HEK293 (cell line): ENCODE measurements around the gene ZNF154.

ENCODE experiments used
- CTCF ChIA-PET: fragments of 350-600 bp; formaldehyde crosslinking; extraction: SDS; loops from one replicate; lab custom pipeline; 2021; ENCODE audit warnings: antibody characterized with exemption; lab: Yijun Ruan, JAX
- POLR2A ChIA-PET: fragments of 300-600 bp; formaldehyde crosslinking; extraction: SDS; loops from one replicate; lab custom pipeline; 2020; ENCODE audit warnings: antibody characterized with exemption, inconsistent platforms; lab: Yijun Ruan, JAX
- H3K27ac ChIP-seq: fragments of 200-500 bp; sonication (Bioruptor generic); 2 replicates; pipeline ENCODE4 v1.5.1; 2014; ENCODE audit warnings: low read depth, low read length, control low read depth, inconsistent platforms; ENCODE audit errors: extremely low read depth
- H3K36me3 ChIP-seq, 2 experiments: fragments of 200-500 bp in 1 of 2; sonication (Bioruptor generic) in 1 of 2; 1 replicate in 1 of 2; 2 replicates in 1 of 2; pipeline ENCODE4 v1.5.1; 2014 to 2017; ENCODE audit warnings: inconsistent platforms in 2 of 2, low read length in 2 of 2; ENCODE audit not compliant: control insufficient read depth in 2 of 2, insufficient read depth in 1 of 2
- H3K4me1 ChIP-seq: fragments of 200-500 bp; sonication (Bioruptor generic); 2 replicates; pipeline ENCODE4 v1.5.1; 2014; ENCODE audit warnings: mild to moderate bottlenecking, low read length, inconsistent platforms; ENCODE audit not compliant: control insufficient read depth, insufficient read depth
- H3K4me3 ChIP-seq: 2 replicates; pipeline ENCODE4 v1.5.1; 2011; ENCODE audit warnings: low read depth, mild to moderate bottlenecking, control low read depth, low read length, moderate library complexity
- H3K9me3 ChIP-seq: fragments of 200-500 bp; sonication (Bioruptor generic); 2 replicates; pipeline ENCODE4 v1.5.1; 2014; ENCODE audit warnings: low read depth, low read length, inconsistent platforms; ENCODE audit not compliant: control insufficient read depth, insufficient read depth
- ATF2 ChIP-seq: fragments of 450-650 bp; formaldehyde crosslinking; IDR thresholded peaks from 2 replicates; pipeline ENCODE4 v1.5.1; 2016; ENCODE audit warnings: missing biosample characterization, missing genetic modification characterization, low read depth
- EGR2 ChIP-seq: fragments of 450-650 bp; formaldehyde crosslinking; IDR thresholded peaks from 2 replicates; pipeline ENCODE4 v1.5.1; 2016; ENCODE audit warnings: low read depth, missing biosample characterization, missing genetic modification characterization
- FEZF1 ChIP-seq: fragments of 450-650 bp; formaldehyde crosslinking; IDR thresholded peaks from 2 replicates; pipeline ENCODE4 v1.5.1; 2016; ENCODE audit warnings: missing biosample characterization, missing genetic modification characterization
- MZF1 ChIP-seq: fragments of 450-650 bp; formaldehyde crosslinking; IDR thresholded peaks from 2 replicates; pipeline ENCODE4 v1.5.1; 2017; ENCODE audit warnings: missing biosample characterization, missing genetic modification characterization, borderline replicate concordance
- OVOL3 ChIP-seq: fragments of 450-650 bp; formaldehyde crosslinking; IDR thresholded peaks from 2 replicates; pipeline ENCODE4 v1.5.1; 2016; ENCODE audit warnings: missing biosample characterization, missing genetic modification characterization
- REST ChIP-seq: fragments of 450-650 bp; formaldehyde crosslinking; IDR thresholded peaks from 2 replicates; pipeline ENCODE4 v1.5.1; 2016; ENCODE audit warnings: missing biosample characterization, missing genetic modification characterization
- ZNF2 ChIP-seq: fragments of 450-650 bp; formaldehyde crosslinking; IDR thresholded peaks from 2 replicates; pipeline ENCODE4 v1.5.1; 2016; ENCODE audit warnings: missing biosample characterization, missing genetic modification characterization
- ZNF214 ChIP-seq: fragments of 450-650 bp; formaldehyde crosslinking; IDR thresholded peaks from 2 replicates; pipeline ENCODE4 v1.5.1; 2017; ENCODE audit warnings: missing biosample characterization, mild to moderate bottlenecking, missing genetic modification characterization, borderline replicate concordance
- ZNF239 ChIP-seq: fragments of 450-650 bp; formaldehyde crosslinking; IDR thresholded peaks from 2 replicates; pipeline ENCODE4 v1.5.1; 2016; ENCODE audit warnings: missing biosample characterization, missing genetic modification characterization
- ZNF335 ChIP-seq: fragments of 450-650 bp; formaldehyde crosslinking; conservative IDR thresholded peaks from 2 replicates; pipeline ENCODE4 v1.5.1; 2016; ENCODE audit warnings: missing biosample characterization, missing genetic modification characterization
- ZNF37A ChIP-seq: fragments of 450-650 bp; IDR thresholded peaks from 2 replicates; pipeline ENCODE4 v1.5.1; 2018; ENCODE audit warnings: missing biosample characterization, missing genetic modification characterization
- ZNF416 ChIP-seq: fragments of 450-650 bp; formaldehyde crosslinking; IDR thresholded peaks from 2 replicates; pipeline ENCODE4 v1.5.1; 2016; ENCODE audit warnings: missing biosample characterization, missing genetic modification characterization
- ZNF518A ChIP-seq: fragments of 450-650 bp; formaldehyde crosslinking; conservative IDR thresholded peaks from 2 replicates; pipeline ENCODE4 v1.5.1; 2016; ENCODE audit warnings: low read depth, missing biosample characterization, missing genetic modification characterization
- ZNF561 ChIP-seq: fragments of 450-650 bp; IDR thresholded peaks from 2 replicates; pipeline ENCODE4 v1.5.1; 2018; ENCODE audit warnings: missing biosample characterization, missing genetic modification characterization, borderline replicate concordance
- ZNF623 ChIP-seq: fragments of 450-650 bp; formaldehyde crosslinking; IDR thresholded peaks from 2 replicates; pipeline ENCODE4 v1.5.1; 2016; ENCODE audit warnings: missing biosample characterization, missing genetic modification characterization
- ZNF785 ChIP-seq: fragments of 450-650 bp; formaldehyde crosslinking; IDR thresholded peaks from 2 replicates; pipeline ENCODE4 v1.5.1; 2016; ENCODE audit warnings: missing biosample characterization, missing genetic modification characterization
- TF ChIP-seq, protein P1 (sequence below): fragments of 450-650 bp; IDR thresholded peaks from 2 replicates; pipeline ENCODE4 v1.5.1; 2018; ENCODE audit warnings: missing biosample characterization, mild to moderate bottlenecking, missing genetic modification characterization

ZNF154 gene

GRCh38 chr19:57667228-57667627 is 41.8 kb downstream of the ZNF154 start:
- no peak overlapping the region for H3K4me3 ChIP-seq
- ChIA-PET CTCF (interaction anchor here (0.6 to 0.7 kb wide), 2 partner anchors 15 to 107 kb away, joined by 3 read pairs; partner anchors contain the start of gene ZNF551), POLR2A (no interaction called here)
- no peak overlapping the region for H3K27ac ChIP-seq
- H3K9me3 ChIP-seq: no peaks in the 10 kb centered on the region
- TF ChIP-seq REST (peak; percentile 87), ZNF623 (tag by site-specific recombination) (no peak), ZNF239 (tag by site-specific recombination) (no peak)
- no peaks in the 10 kb centered on the region for H3K36me3 ChIP-seq
- no peaks in the 10 kb centered on the region for H3K4me1 ChIP-seq

DNA sequence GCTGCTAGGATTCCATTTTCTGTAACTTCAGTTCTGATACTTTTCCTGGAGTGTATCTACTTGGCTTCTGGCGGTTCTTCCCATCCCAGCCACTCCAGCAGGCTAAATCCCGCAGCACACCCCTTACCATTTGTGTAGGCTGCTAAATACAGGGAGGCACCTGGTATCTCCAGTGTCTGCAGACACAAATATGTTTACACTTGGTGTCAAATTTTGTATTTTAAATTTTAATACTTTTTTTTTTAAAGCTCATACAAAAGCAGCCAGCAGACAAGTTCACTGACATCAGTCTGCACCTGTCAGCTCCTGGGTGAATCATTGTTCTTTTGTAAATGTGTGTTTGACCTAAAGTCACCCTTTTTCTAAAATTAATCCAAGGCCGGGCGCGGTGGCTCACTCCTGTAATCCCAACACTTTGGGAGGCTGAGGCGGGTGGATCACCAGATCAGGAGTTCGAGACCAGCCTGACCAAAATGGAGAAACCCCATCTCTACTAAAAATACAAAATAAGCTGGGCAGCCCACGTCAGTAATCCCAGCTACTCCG is 43.7 kb downstream of the ZNF154 start:
- no peak for TF ChIP-seq ZNF2 (tag by site-specific recombination)
- TF ChIP-seq FEZF1 (tag by site-specific recombination): no peak
- TF ChIP-seq ZNF518A: no peak
- no peak for TF ChIP-seq ZNF214 (tag by site-specific recombination)
- TF ChIP-seq, all 188 proteins: peak for 0
- Histone ChIP-seq H3K9me3 (no peaks in the 10 kb centered on the region), H3K36me3 (no peaks in the 10 kb centered on the region), H3K4me3 (no peak overlapping the region), H3K27ac (no peak overlapping the region), H3K4me1 (no peaks in the 10 kb centered on the region)
- ChIA-PET CTCF (no interaction called here), POLR2A (interaction anchor here (0.7 to 2.7 kb wide), 7 partner anchors 14 to 200 kb away, joined by 3 to 16 read pairs (median 5); partner anchors contain the start of genes ZNF211, ZNF551 and ZNF671)

- Histone ChIP-seq H3K27ac (no peak overlapping the region; the same call in 1 of the 2 replicates), H3K4me3 (peak overlapping the region; percentile 52), H3K9me3 (no peaks in the 10 kb centered on the region), H3K4me1 (no peaks in the 10 kb centered on the region), H3K36me3 (no peaks in the 10 kb centered on the region)
- ChIA-PET CTCF (no interaction called here), POLR2A (interaction anchor here (0.7 to 2.7 kb wide), 9 partner anchors 13 to 199 kb away, joined by 3 to 16 read pairs (median 5); partner anchors contain the start of genes ZNF134, ZNF211, ZNF551 and ZNF671)
- no peak for TF ChIP-seq ZNF37A (tag by site-specific recombination)
- TF ChIP-seq OVOL3: no peak
- peak; percentile 16; the same call in 1 of the 2 replicates for TF ChIP-seq MZF1
- peak; percentile 56 for TF ChIP-seq ZNF561
- TF ChIP-seq ZNF416: no peak
- no peak; the same call in 1 of the 2 replicates for TF ChIP-seq ZNF785
- no peak; the same call in 1 of the 2 replicates for TF ChIP-seq ZNF335 (tag by site-specific recombination)
- no peak for TF ChIP-seq EGR2 (tag by site-specific recombination)
- TF ChIP-seq, protein P1, sequence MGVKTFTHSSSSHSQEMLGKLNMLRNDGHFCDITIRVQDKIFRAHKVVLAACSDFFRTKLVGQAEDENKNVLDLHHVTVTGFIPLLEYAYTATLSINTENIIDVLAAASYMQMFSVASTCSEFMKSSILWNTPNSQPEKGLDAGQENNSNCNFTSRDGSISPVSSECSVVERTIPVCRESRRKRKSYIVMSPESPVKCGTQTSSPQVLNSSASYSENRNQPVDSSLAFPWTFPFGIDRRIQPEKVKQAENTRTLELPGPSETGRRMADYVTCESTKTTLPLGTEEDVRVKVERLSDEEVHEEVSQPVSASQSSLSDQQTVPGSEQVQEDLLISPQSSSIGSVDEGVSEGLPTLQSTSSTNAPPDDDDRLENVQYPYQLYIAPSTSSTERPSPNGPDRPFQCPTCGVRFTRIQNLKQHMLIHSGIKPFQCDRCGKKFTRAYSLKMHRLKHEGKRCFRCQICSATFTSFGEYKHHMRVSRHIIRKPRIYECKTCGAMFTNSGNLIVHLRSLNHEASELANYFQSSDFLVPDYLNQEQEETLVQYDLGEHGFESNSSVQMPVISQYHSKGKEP (tag by site-specific recombination): peak; percentile 55; the same call in 1 of the 2 replicates
- TF ChIP-seq ATF2 (tag by site-specific recombination): no peak
These were observed 44.5 kb downstream of the ZNF154 start for GRCh38 chr19:57664269-57665127.
